ENCODE measurements around the gene ZCWPW1.

DNA sequence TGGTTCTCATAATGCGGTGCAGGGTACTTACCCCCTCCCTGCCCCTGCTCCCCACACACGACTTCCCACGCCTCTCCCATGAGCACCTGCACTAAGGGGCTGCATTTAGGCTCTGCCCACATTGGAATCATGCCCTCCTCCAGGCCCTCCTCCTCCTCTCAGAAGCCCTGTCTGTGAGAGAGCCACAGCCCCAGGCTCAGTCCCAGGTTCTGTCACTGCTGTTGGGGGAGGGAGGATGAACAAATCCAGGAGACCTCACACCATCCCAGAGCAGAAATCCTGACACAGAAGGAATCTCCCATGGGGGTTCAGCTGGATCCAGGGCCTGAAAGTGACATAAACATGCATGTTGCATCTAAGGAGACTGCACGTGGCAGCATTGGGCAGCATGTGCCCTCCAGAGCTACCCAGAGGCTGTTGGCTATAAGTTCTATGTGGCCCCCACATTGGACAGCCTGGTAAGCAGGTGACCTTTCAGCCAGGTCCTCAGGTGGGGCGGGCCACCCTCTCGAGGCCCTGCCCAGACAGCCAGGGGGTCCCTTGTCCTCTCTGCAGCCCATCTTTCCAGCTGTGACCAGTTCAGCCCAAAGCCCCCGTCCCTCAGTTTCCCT lies 56.8 kb downstream of the ZCWPW1 start:
- TF ChIP-seq SMC3 (IDR thresholded peaks at IDR 0.05; ENCODE audit: low read depth, low read length), result no peak
- no peak for TF ChIP-seq RCOR1 (IDR thresholded peaks at IDR 0.05; ENCODE audit: low read length)
- TF ChIP-seq TCF12 (IDR thresholded peaks at IDR 0.05), result no peak
- TF ChIP-seq, protein P1, sequence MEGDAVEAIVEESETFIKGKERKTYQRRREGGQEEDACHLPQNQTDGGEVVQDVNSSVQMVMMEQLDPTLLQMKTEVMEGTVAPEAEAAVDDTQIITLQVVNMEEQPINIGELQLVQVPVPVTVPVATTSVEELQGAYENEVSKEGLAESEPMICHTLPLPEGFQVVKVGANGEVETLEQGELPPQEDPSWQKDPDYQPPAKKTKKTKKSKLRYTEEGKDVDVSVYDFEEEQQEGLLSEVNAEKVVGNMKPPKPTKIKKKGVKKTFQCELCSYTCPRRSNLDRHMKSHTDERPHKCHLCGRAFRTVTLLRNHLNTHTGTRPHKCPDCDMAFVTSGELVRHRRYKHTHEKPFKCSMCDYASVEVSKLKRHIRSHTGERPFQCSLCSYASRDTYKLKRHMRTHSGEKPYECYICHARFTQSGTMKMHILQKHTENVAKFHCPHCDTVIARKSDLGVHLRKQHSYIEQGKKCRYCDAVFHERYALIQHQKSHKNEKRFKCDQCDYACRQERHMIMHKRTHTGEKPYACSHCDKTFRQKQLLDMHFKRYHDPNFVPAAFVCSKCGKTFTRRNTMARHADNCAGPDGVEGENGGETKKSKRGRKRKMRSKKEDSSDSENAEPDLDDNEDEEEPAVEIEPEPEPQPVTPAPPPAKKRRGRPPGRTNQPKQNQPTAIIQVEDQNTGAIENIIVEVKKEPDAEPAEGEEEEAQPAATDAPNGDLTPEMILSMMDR (IDR thresholded peaks at IDR 0.05), result no peak
- no peak for TF ChIP-seq EP300 (IDR thresholded peaks at IDR 0.05; ENCODE audit: borderline replicate concordance in 1 of 2, low read depth in 1 of 2, low read length in 1 of 2)
- no peak for TF ChIP-seq NFIC (IDR thresholded peaks at IDR 0.05; ENCODE audit: borderline replicate concordance)
- TF ChIP-seq, protein P2, sequence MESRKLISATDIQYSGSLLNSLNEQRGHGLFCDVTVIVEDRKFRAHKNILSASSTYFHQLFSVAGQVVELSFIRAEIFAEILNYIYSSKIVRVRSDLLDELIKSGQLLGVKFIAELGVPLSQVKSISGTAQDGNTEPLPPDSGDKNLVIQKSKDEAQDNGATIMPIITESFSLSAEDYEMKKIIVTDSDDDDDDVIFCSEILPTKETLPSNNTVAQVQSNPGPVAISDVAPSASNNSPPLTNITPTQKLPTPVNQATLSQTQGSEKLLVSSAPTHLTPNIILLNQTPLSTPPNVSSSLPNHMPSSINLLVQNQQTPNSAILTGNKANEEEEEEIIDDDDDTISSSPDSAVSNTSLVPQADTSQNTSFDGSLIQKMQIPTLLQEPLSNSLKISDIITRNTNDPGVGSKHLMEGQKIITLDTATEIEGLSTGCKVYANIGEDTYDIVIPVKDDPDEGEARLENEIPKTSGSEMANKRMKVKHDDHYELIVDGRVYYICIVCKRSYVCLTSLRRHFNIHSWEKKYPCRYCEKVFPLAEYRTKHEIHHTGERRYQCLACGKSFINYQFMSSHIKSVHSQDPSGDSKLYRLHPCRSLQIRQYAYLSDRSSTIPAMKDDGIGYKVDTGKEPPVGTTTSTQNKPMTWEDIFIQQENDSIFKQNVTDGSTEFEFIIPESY (IDR thresholded peaks at IDR 0.05; ENCODE audit: borderline replicate concordance, low read depth), result no peak
- TF ChIP-seq CHD2 (IDR thresholded peaks at IDR 0.05; ENCODE audit: low read length, partially characterized antibody), result no peak
- TF ChIP-seq GABPA (IDR thresholded peaks at IDR 0.05; ENCODE audit: low read depth), result no peak
- TF ChIP-seq YY1 (IDR thresholded peaks at IDR 0.05; ENCODE audit: low read depth), result no peak
- TF ChIP-seq POLR2AphosphoS5 (IDR thresholded peaks at IDR 0.05; ENCODE audit: low read depth, low read length), result no peak

Measured in SK-N-SH (cell line).